Activated CD8-positive, alpha-beta T cell treated with anti-CD3 and anti-CD28 coated beads, Interleukin-2, amount 10 ng/mL, durations not matched to agents 7 days and 5 days (primary cell): Measurements from ENCODE around the gene SPON2. TPM values are rescaled to one million over a fixed set of nuclear protein-coding genes. Genes with fewer than 3 reads are reported as not detected.
A peak's percentile ranks its signal among the peaks of the same experiment; 100 is the strongest.

ENCODE experiments used
- ATAC-seq: fragments of 150-1000 bp; cut with Tn5 transposase; one replicate; pipeline ENCODE4 v1.10.0; 2021; ENCODE audit warnings: moderate library complexity
- CTCF ChIA-PET: fragments of 350-600 bp; sonication (Branson Sonifier 250); formaldehyde crosslinking; loops from one replicate; lab custom pipeline; 2021; ENCODE audit warnings: antibody characterized with exemption; lab: Charles Lee
- POLR2A ChIA-PET: fragments of 350-600 bp; sonication (Branson Sonifier 250); formaldehyde crosslinking; loops from one replicate; lab custom pipeline; 2021; ENCODE audit warnings: antibody characterized with exemption; lab: Charles Lee
- DNase-seq: peaks from one replicate; pipeline ENCODE4 v3.0.0-alpha.2; 2020
- H3K27ac Mint-ChIP-seq: one replicate; pipeline ENCODE4 v1.8.0; 2021; ENCODE audit warnings: mild to moderate bottlenecking, mixed read lengths
- H3K27me3 Mint-ChIP-seq: one replicate; pipeline ENCODE4 v1.8.0; 2021; ENCODE audit warnings: low read depth, mixed read lengths
- H3K36me3 Mint-ChIP-seq: one replicate; pipeline ENCODE4 v1.8.0; 2021; ENCODE audit warnings: low read depth, mixed read lengths
- H3K4me1 Mint-ChIP-seq: one replicate; pipeline ENCODE4 v1.8.0; 2021; ENCODE audit warnings: low read depth, mixed read lengths
- H3K4me3 Mint-ChIP-seq: one replicate; pipeline ENCODE4 v1.8.0; 2021; ENCODE audit warnings: mild to moderate bottlenecking, mixed read lengths
- H3K9me3 Mint-ChIP-seq: one replicate; pipeline ENCODE4 v1.8.0; 2022; ENCODE audit warnings: mixed read lengths; ENCODE audit not compliant: insufficient read depth
- total RNA-seq, 2 experiments: library from RNA; stranded (reverse); gene quantifications; one replicate each; pipeline ENCODE4 v1.2.3, GENCODE V29; 2021

SPON2 gene
- total RNA-seq, 2 experiments from 2014 or later: 14.7 to 14.9 TPM

GRCh38 chr4:1177274-1178141 is 5.1 kb upstream of the SPON2 start:
- H3K27ac Mint-ChIP-seq: no peak overlapping the region
- H3K36me3 Mint-ChIP-seq: peaks cover 28% of the 10 kb centered on the region
- ChIA-PET POLR2A (interaction anchor here (0.8 kb wide), 1 partner anchor 10 kb away, joined by 4 read pairs; no protein-coding TSS in a partner anchor), CTCF (interaction anchor here (0.7 kb wide), 1 partner anchor 10 kb away, joined by 3 read pairs; no protein-coding TSS in a partner anchor)
- ATAC-seq: peak; percentile 62
- no peak overlapping the region for H3K4me3 Mint-ChIP-seq
- H3K9me3 Mint-ChIP-seq: peaks cover 28% of the 10 kb centered on the region
- DNase-seq: no peak
- H3K4me1 Mint-ChIP-seq: peaks cover 22% of the 10 kb centered on the region
- peaks cover 13% of the 10 kb centered on the region for H3K27me3 Mint-ChIP-seq

GRCh38 chr4:1176398-1177273 is 4.3 kb upstream of the SPON2 start:
- ATAC-seq (no peak), DNase-seq (no peak)
- Mint-ChIP-seq H3K36me3 (peaks cover 19% of the 10 kb centered on the region), H3K9me3 (peaks cover 19% of the 10 kb centered on the region), H3K27ac (no peak overlapping the region), H3K4me1 (peaks cover 20% of the 10 kb centered on the region), H3K27me3 (peaks cover 15% of the 10 kb centered on the region), H3K4me3 (no peak overlapping the region)
- POLR2A ChIA-PET: interaction anchor here (0.8 kb wide), 1 partner anchor 9 kb away, joined by 4 read pairs; no protein-coding TSS in a partner anchor
- CTCF ChIA-PET: interaction anchor here (1.5 kb wide), 1 partner anchor 26 kb away, joined by 3 read pairs; no protein-coding TSS in a partner anchor

- Mint-ChIP-seq H3K4me3 (no peak overlapping the region), H3K27ac (no peak overlapping the region), H3K9me3 (peaks cover 12% of the 10 kb centered on the region), H3K27me3 (peaks cover 19% of the 10 kb centered on the region), H3K36me3 (peaks cover 12% of the 10 kb centered on the region), H3K4me1 (peaks cover 22% of the 10 kb centered on the region)
- POLR2A ChIA-PET: interaction anchor here (1.1 to 1.3 kb wide), 2 partner anchors 16 to 28 kb away, joined by 3 to 4 read pairs; no protein-coding TSS in a partner anchor
- DNase-seq: no peak
- CTCF ChIA-PET: interaction anchor here (0.9 to 1.5 kb wide), 2 partner anchors 8 to 27 kb away, joined by 3 read pairs; no protein-coding TSS in a partner anchor
- no peak for ATAC-seq
Measured at GRCh38 chr4:1175635-1176229, 3.3 kb upstream of the SPON2 start.

- CTCF ChIA-PET: interaction anchor here (0.9 to 1.5 kb wide), 2 partner anchors 8 to 28 kb away, joined by 3 read pairs; no protein-coding TSS in a partner anchor
- POLR2A ChIA-PET: interaction anchor here (1.1 to 1.3 kb wide), 2 partner anchors 17 to 28 kb away, joined by 3 to 4 read pairs; no protein-coding TSS in a partner anchor
Measured at GRCh38 chr4:1174941-1175634, 2.7 kb upstream of the SPON2 start.

GRCh38 chr4:1172971-1173757 is 781 bp upstream of the SPON2 start:
- no peak overlapping the region for H3K27ac Mint-ChIP-seq
- no peaks in the 10 kb centered on the region for H3K9me3 Mint-ChIP-seq
- peaks cover 28% of the 10 kb centered on the region for H3K4me1 Mint-ChIP-seq
- no peak for ATAC-seq
- ChIA-PET POLR2A (interaction anchor here (0.8 kb wide), 1 partner anchor 76 kb away, joined by 3 read pairs; the partner anchor contains the start of gene CTBP1), CTCF (interaction anchor here (1.1 kb wide), 1 partner anchor 44 kb away, joined by 3 read pairs; no protein-coding TSS in a partner anchor)
- peaks cover 4% of the 10 kb centered on the region for H3K36me3 Mint-ChIP-seq
- H3K27me3 Mint-ChIP-seq: peaks cover 28% of the 10 kb centered on the region
- peak; percentile 16 for DNase-seq
- H3K4me3 Mint-ChIP-seq: no peak overlapping the region

More at GRCh38 chr4:1174941-1175634, 2.7 kb upstream of the SPON2 start:
- DNase-seq (no peak), ATAC-seq (no peak)
- peaks cover 20% of the 10 kb centered on the region for H3K4me1 Mint-ChIP-seq
- H3K36me3 Mint-ChIP-seq: peaks cover 10% of the 10 kb centered on the region
- H3K27me3 Mint-ChIP-seq: peaks cover 23% of the 10 kb centered on the region
- no peak overlapping the region for H3K27ac Mint-ChIP-seq
- H3K4me3 Mint-ChIP-seq: no peak overlapping the region
- peaks cover 5% of the 10 kb centered on the region for H3K9me3 Mint-ChIP-seq

- Mint-ChIP-seq H3K36me3 (peaks cover 4% of the 10 kb centered on the region), H3K4me1 (peaks cover 36% of the 10 kb centered on the region), H3K4me3 (peak overlapping the region; percentile 45), H3K27ac (peak overlapping the region; percentile 46), H3K27me3 (peaks cover 28% of the 10 kb centered on the region), H3K9me3 (no peaks in the 10 kb centered on the region)
- DNase-seq: peak; percentile 61
- ChIA-PET CTCF (interaction anchor here (0.6 to 1.3 kb wide), 4 partner anchors 12 to 46 kb away, joined by 3 read pairs; no protein-coding TSS in a partner anchor), POLR2A (interaction anchor here (0.6 to 0.9 kb wide), 3 partner anchors 14 to 46 kb away, joined by 3 read pairs; no protein-coding TSS in a partner anchor)
- peak; percentile 32 for ATAC-seq
Measured at GRCh38 chr4:1171311-1172227, 814 bp downstream of the SPON2 start.

GRCh38 chr4:1170976-1171310 is 1.4 kb downstream of the SPON2 start:
- DNase-seq: no peak
- Mint-ChIP-seq H3K9me3 (no peaks in the 10 kb centered on the region), H3K4me3 (peak overlapping the region; percentile 45), H3K27me3 (peaks cover 28% of the 10 kb centered on the region), H3K4me1 (peaks cover 38% of the 10 kb centered on the region), H3K27ac (no peak overlapping the region), H3K36me3 (peaks cover 4% of the 10 kb centered on the region)
- POLR2A ChIA-PET: no interaction called here
- CTCF ChIA-PET: interaction anchor here (0.6 to 1.3 kb wide), 3 partner anchors 13 to 32 kb away, joined by 3 read pairs; no protein-coding TSS in a partner anchor
- no peak for ATAC-seq

- ChIA-PET POLR2A (no interaction called here), CTCF (interaction anchor here (0.6 to 4.7 kb wide), 4 partner anchors 13 to 33 kb away, joined by 3 to 35 read pairs (median 3); no protein-coding TSS in a partner anchor)
- peaks cover 39% of the 10 kb centered on the region for H3K4me1 Mint-ChIP-seq
- ATAC-seq: no peak
- H3K27ac Mint-ChIP-seq: no peak overlapping the region
- no peak for DNase-seq
- H3K27me3 Mint-ChIP-seq: peaks cover 28% of the 10 kb centered on the region
- no peaks in the 10 kb centered on the region for H3K9me3 Mint-ChIP-seq
- H3K4me3 Mint-ChIP-seq: peak overlapping the region; percentile 28
- peaks cover 4% of the 10 kb centered on the region for H3K36me3 Mint-ChIP-seq
Measured at GRCh38 chr4:1170156-1170975, 2.0 kb downstream of the SPON2 start.
